Gastroesophageal sphincter (tissue), 4 donors: Measurements from ENCODE around the gene SIX3. TPM values are rescaled to one million over a fixed set of nuclear protein-coding genes. Genes with fewer than 3 reads are reported as not detected.

Source experiments
- ATAC-seq: fragments of 150-250 bp; one replicate; pipeline ENCODE4 v1.9.1; 2016; ENCODE audit warnings: mild to moderate bottlenecking, moderate library complexity
- H3K27ac ChIP-seq, 4 donors: fragments of 200-600 bp; sonication (generic) in 3 of 4; 1 replicate in 3 of 4; 2 replicates in 1 of 4; pipeline ENCODE4 v1.5.1; 2016 to 2019
- H3K27me3 ChIP-seq: fragments of 200-600 bp; sonication (generic); one replicate; pipeline ENCODE4 v1.5.1; 2019
- H3K36me3 ChIP-seq, 2 donors: fragments of 200-600 bp; sonication (generic); one replicate each; pipeline ENCODE4 v1.5.1; 2019; ENCODE audit warnings: control low read depth in 1 of 2
- H3K4me1 ChIP-seq, 3 donors: fragments of 200-600 bp; sonication (generic); 1 replicate in 2 of 3; 2 replicates in 1 of 3; pipeline ENCODE4 v1.5.1; 2016 to 2019; ENCODE audit warnings: control low read depth in 2 of 3
- H3K4me3 ChIP-seq, 2 donors: fragments of 200-600 bp; sonication (generic); one replicate each; pipeline ENCODE4 v1.5.1; 2019; ENCODE audit warnings: mild to moderate bottlenecking in 1 of 2, moderate library complexity in 1 of 2
- H3K9me3 ChIP-seq, 3 donors: fragments of 200-600 bp; sonication (generic); one replicate each; pipeline ENCODE4 v1.5.1; 2017 to 2019; ENCODE audit warnings: control low read depth in 2 of 3
- EP300 ChIP-seq: sonication (generic); formaldehyde crosslinking; IDR thresholded peaks from one replicate; pipeline ENCODE4 v1.6.1; 2017; ENCODE audit warnings: antibody characterized with exemption, mild to moderate bottlenecking
- POLR2A ChIP-seq, 2 donors: fragments of 450-650 bp; IDR thresholded peaks; one replicate each; pipeline ENCODE4 v1.6.1; 2017; ENCODE audit warnings: antibody characterized with exemption in 2 of 2, mild to moderate bottlenecking in 2 of 2, moderate library complexity in 1 of 2
- POLR2AphosphoS5 ChIP-seq: sonication (generic); formaldehyde crosslinking; IDR thresholded peaks from one replicate; pipeline ENCODE4 v1.6.1; 2017; ENCODE audit warnings: antibody characterized with exemption
- WGBS, 2 donors: methylation state at CpG; one replicate each; pipeline ENCODE4 v1.1.5; 2018; ENCODE audit warnings: low coverage in 1 of 2; 5-methylcytosine and 5-hydroxymethylcytosine counted together
- total RNA-seq, 4 donors: library from RNA; depleted of rRNA; stranded (reverse); fragments of >200 nt; gene quantifications; one replicate each; pipeline ENCODE4 v1.1.0, GENCODE V29; 2016
- TF ChIP-seq, protein P1 (sequence below), 4 experiments: fragments of 200-600 bp in 2 of 4; fragments of 450-650 bp in 2 of 4; sonication (generic) in 1 of 4; IDR thresholded peaks; one replicate each; pipeline ENCODE4 v1.5.1; 2017 to 2019; ENCODE audit warnings: antibody characterized with exemption in 4 of 4, mild to moderate bottlenecking in 2 of 4, moderate library complexity in 2 of 4

The SIX3 gene
- total RNA-seq, 4 donors from 2014 or later, result 0.15 TPM; not detected in 3

DNA sequence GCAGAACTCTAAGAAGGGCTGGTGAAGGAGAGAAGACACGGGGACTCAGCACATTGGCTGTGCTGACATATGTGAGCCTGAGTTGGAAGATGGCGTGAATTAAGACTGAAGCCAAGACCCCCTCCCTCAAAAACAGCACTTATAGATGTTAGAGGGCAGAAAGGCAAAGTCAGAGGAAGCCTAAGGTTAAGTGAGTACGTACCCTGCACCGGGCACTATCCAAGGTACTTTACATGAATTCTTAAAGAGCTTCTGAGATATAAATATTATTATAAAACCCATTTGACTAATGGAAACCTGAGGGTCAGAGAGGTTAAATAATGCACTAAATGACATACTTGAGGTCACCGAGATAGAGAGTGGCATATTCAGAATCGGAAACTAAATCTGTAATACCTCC, 25.6 kb downstream of the SIX3 start:
- 49 to 65% methylated on average over 4 to 6 of the region's 6 CpGs for WGBS, 2 donors
- no peak for TF ChIP-seq EP300
- no peak for TF ChIP-seq POLR2A (IDR thresholded peaks at IDR 0.05)
- TF ChIP-seq POLR2AphosphoS5, result no peak
- TF ChIP-seq, protein P1, sequence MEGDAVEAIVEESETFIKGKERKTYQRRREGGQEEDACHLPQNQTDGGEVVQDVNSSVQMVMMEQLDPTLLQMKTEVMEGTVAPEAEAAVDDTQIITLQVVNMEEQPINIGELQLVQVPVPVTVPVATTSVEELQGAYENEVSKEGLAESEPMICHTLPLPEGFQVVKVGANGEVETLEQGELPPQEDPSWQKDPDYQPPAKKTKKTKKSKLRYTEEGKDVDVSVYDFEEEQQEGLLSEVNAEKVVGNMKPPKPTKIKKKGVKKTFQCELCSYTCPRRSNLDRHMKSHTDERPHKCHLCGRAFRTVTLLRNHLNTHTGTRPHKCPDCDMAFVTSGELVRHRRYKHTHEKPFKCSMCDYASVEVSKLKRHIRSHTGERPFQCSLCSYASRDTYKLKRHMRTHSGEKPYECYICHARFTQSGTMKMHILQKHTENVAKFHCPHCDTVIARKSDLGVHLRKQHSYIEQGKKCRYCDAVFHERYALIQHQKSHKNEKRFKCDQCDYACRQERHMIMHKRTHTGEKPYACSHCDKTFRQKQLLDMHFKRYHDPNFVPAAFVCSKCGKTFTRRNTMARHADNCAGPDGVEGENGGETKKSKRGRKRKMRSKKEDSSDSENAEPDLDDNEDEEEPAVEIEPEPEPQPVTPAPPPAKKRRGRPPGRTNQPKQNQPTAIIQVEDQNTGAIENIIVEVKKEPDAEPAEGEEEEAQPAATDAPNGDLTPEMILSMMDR (IDR thresholded peaks at IDR 0.05), result no peak
- H3K4me1 ChIP-seq, result no peaks in the 10 kb centered on the region
- H3K36me3 ChIP-seq, result no peaks in the 10 kb centered on the region
- ATAC-seq, result no peak
- H3K27me3 ChIP-seq, result peaks cover 58% of the 10 kb centered on the region
- no peak overlapping the region for H3K27ac ChIP-seq
- no peaks in the 10 kb centered on the region for H3K9me3 ChIP-seq
- H3K4me3 ChIP-seq, result no peak overlapping the region

DNA sequence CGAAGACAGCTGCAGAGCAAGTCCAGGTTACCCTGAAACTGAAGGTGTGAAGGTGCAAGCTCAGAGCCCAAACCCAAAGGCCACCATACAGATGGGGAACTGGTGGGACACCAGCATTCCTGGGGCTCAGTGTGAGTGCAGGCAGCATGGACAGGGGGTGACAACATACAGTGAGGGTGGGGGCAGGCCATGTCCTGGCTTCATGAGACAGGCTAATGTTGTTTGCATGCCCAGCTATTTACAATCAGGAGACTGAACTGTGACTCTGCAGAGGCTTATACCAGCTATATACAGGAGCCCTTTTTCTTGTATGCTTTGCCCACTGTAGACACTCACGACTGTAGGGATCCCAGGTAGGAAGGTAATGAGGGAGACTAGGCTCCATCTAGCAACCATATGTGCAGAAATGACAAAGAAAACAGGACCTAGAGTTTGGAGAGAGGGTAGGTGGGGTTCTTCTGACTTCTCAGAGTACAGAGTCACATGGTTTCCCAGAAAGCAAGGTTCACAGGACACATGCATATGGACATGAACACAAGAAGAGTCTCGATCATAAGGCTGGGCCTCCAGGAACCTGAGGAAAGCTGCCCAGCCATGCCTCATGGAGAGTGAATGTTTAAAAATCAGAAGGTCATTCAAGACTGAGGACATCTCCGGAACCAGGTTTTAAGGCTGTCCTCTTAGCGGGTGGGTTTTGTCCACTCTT, 26.4 kb downstream of the SIX3 start:
- ATAC-seq, result no peak
- Histone ChIP-seq H3K27me3 (peaks cover 59% of the 10 kb centered on the region), H3K4me1 (no peaks in the 10 kb centered on the region), H3K4me3 (no peak overlapping the region), H3K27ac (no peak overlapping the region), H3K36me3 (no peaks in the 10 kb centered on the region), H3K9me3 (no peaks in the 10 kb centered on the region)
- WGBS, 2 donors, result 79 to 81% methylated on average over 4 to 5 of the region's 5 CpGs
- TF ChIP-seq, protein P1 (IDR thresholded peaks at IDR 0.05), result no peak
- TF ChIP-seq POLR2AphosphoS5 (no peak), POLR2A (IDR thresholded peaks at IDR 0.05) (no peak), EP300 (no peak)

- ATAC-seq, result no peak
- no peaks in the 10 kb centered on the region for H3K9me3 ChIP-seq
- no peak overlapping the region for H3K27ac ChIP-seq
- 87% methylated on average over 4 of the region's 4 CpGs; no CpG with 5 or more reads in 1 of the 2 donors for WGBS, 2 donors
- TF ChIP-seq EP300 (no peak), POLR2AphosphoS5 (no peak), POLR2A (IDR thresholded peaks at IDR 0.05) (no peak)
- TF ChIP-seq, protein P1 (IDR thresholded peaks at IDR 0.05), result no peak
- peaks cover 66% of the 10 kb centered on the region for H3K27me3 ChIP-seq
- H3K4me3 ChIP-seq, result no peak overlapping the region
- no peaks in the 10 kb centered on the region for H3K36me3 ChIP-seq
- H3K4me1 ChIP-seq, result no peaks in the 10 kb centered on the region
These were observed 28.4 kb downstream of the SIX3 start for GRCh38 chr2:44969936-44970335.

GRCh38 chr2:44970846-44971450, 29.4 kb downstream of the SIX3 start:
- TF ChIP-seq POLR2A (IDR thresholded peaks at IDR 0.05) (no peak), EP300 (no peak), POLR2AphosphoS5 (no peak)
- TF ChIP-seq, protein P1 (IDR thresholded peaks at IDR 0.05), result no peak
- no peak overlapping the region for H3K27ac ChIP-seq
- ATAC-seq, result no peak

More at GRCh38 chr2:44970846-44971450, 29.4 kb downstream of the SIX3 start:
- WGBS, 2 donors, result 82 to 100% methylated on average over 2 to 5 of the region's 15 CpGs
- Histone ChIP-seq H3K4me3 (no peak overlapping the region), H3K4me1 (no peaks in the 10 kb centered on the region), H3K27me3 (peaks cover 65% of the 10 kb centered on the region), H3K9me3 (no peaks in the 10 kb centered on the region), H3K36me3 (no peaks in the 10 kb centered on the region)
